OCI-LY3 (cell line): ENCODE results near the gene EIF4G3.

ENCODE experiments used
- H2AFZ ChIP-seq: fragments of 200-600, 300-600 bp; shearing (Covaris generic); 2 replicates; pipeline ENCODE4 v1.6.0; 2014; ENCODE audit warnings: antibody characterized with exemption, low read depth, low read length
- H3K27ac ChIP-seq: fragments of 200-600, 300-600 bp; sonication (generic); 2 replicates; pipeline ENCODE4 v1.5.1; 2014; ENCODE audit warnings: mild to moderate bottlenecking, low read length, moderate library complexity, mixed read lengths
- H3K27me3 ChIP-seq: fragments of 200-600, 300-600 bp; sonication (generic); 2 replicates; pipeline ENCODE4 v1.6.1; 2014; ENCODE audit warnings: low read depth, low read length, mixed read lengths
- H3K36me3 ChIP-seq: fragments of 200-600, 300-600 bp; sonication (generic); replicated peaks from 2 replicates; pipeline ENCODE3; 2014; ENCODE audit warnings: low read depth, low read length, mixed read lengths
- H3K4me1 ChIP-seq: fragments of 300-600, 200-600 bp; sonication (generic); 2 replicates; pipeline ENCODE4 v1.6.1; 2014; ENCODE audit warnings: low read length, mixed read lengths
- H3K4me2 ChIP-seq: fragments of 200-600, 300-600 bp; sonication (generic); 2 replicates; pipeline ENCODE4 v1.6.1; 2014; ENCODE audit warnings: low read length, mixed read lengths
- H3K4me3 ChIP-seq: fragments of 300-600, 200-600 bp; sonication (generic); 2 replicates; pipeline ENCODE4 v1.5.1; 2014; ENCODE audit warnings: antibody characterized with exemption, mild to moderate bottlenecking, low read length, moderate library complexity
- H3K79me2 ChIP-seq: fragments of 300-600, 200-600 bp; shearing (Covaris generic); 2 replicates; pipeline ENCODE4 v1.6.1; 2014; ENCODE audit warnings: mild to moderate bottlenecking, low read length, mixed read lengths
- H3K9ac ChIP-seq: fragments of 300-600, 200-600 bp; shearing (Covaris generic); 2 replicates; pipeline ENCODE4 v1.6.0; 2014; ENCODE audit warnings: mild to moderate bottlenecking, low read length, moderate library complexity
- H3K9me3 ChIP-seq: fragments of 200-600, 300-600 bp; shearing (Covaris generic); 2 replicates; pipeline ENCODE4 v1.6.1; 2014; ENCODE audit warnings: low read length, mixed read lengths; ENCODE audit not compliant: insufficient read depth
- H4K20me1 ChIP-seq: fragments of 200-600, 300-600 bp; sonication (generic); 2 replicates; pipeline ENCODE4 v1.6.1; 2016; ENCODE audit warnings: low read length, mixed read lengths; ENCODE audit not compliant: insufficient read depth
- EZH2phosphoT487 ChIP-seq: fragments of 200-600 bp; shearing (Covaris generic); IDR thresholded peaks from 2 replicates; pipeline ENCODE4 v1.6.1; 2018; ENCODE audit warnings: antibody characterized with exemption, mixed run types, low read depth
- TF ChIP-seq, protein P1 (sequence below): fragments of 200-600, 300-600 bp; sonication (generic); IDR thresholded peaks from 2 replicates; pipeline ENCODE4 v1.5.1; 2014; ENCODE audit warnings: antibody characterized with exemption, low read length, low read depth

The EIF4G3 gene

GRCh38 chr1:21189906-21190500 is 13.3 kb upstream of the EIF4G3 start:
- Histone ChIP-seq H3K9ac (no peak overlapping the region), H3K27ac (no peak overlapping the region), H4K20me1 (no peaks in the 10 kb centered on the region), H3K4me3 (no peak overlapping the region), H3K79me2 (no peaks in the 10 kb centered on the region), H3K27me3 (peaks cover 9% of the 10 kb centered on the region), H3K9me3 (no peaks in the 10 kb centered on the region), H3K4me2 (no peak overlapping the region), H3K4me1 (no peaks in the 10 kb centered on the region), H2AFZ (no peak overlapping the region), H3K36me3 (no peaks in the 10 kb centered on the region)
- TF ChIP-seq EZH2phosphoT487, result no peak
- TF ChIP-seq, protein P1, sequence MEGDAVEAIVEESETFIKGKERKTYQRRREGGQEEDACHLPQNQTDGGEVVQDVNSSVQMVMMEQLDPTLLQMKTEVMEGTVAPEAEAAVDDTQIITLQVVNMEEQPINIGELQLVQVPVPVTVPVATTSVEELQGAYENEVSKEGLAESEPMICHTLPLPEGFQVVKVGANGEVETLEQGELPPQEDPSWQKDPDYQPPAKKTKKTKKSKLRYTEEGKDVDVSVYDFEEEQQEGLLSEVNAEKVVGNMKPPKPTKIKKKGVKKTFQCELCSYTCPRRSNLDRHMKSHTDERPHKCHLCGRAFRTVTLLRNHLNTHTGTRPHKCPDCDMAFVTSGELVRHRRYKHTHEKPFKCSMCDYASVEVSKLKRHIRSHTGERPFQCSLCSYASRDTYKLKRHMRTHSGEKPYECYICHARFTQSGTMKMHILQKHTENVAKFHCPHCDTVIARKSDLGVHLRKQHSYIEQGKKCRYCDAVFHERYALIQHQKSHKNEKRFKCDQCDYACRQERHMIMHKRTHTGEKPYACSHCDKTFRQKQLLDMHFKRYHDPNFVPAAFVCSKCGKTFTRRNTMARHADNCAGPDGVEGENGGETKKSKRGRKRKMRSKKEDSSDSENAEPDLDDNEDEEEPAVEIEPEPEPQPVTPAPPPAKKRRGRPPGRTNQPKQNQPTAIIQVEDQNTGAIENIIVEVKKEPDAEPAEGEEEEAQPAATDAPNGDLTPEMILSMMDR, result no peak

GRCh38 chr1:21189421-21189820 is 12.7 kb upstream of the EIF4G3 start:
- H3K27ac ChIP-seq, result no peak overlapping the region
- peaks cover 4% of the 10 kb centered on the region for H3K4me1 ChIP-seq
- no peaks in the 10 kb centered on the region for H4K20me1 ChIP-seq
- no peaks in the 10 kb centered on the region for H3K79me2 ChIP-seq
- no peaks in the 10 kb centered on the region for H3K9me3 ChIP-seq
- H3K36me3 ChIP-seq, result no peaks in the 10 kb centered on the region
- H3K4me2 ChIP-seq, result no peak overlapping the region
- no peak overlapping the region for H3K9ac ChIP-seq
- TF ChIP-seq EZH2phosphoT487, result no peak
- TF ChIP-seq, protein P1, result no peak
- H3K27me3 ChIP-seq, result peaks cover 9% of the 10 kb centered on the region
- H2AFZ ChIP-seq, result no peak overlapping the region
- no peak overlapping the region for H3K4me3 ChIP-seq

GRCh38 chr1:21188235-21188634 is 11.5 kb upstream of the EIF4G3 start:
- TF ChIP-seq, protein P1, result no peak
- no peak for TF ChIP-seq EZH2phosphoT487
- Histone ChIP-seq H3K4me3 (no peak overlapping the region), H3K27me3 (peaks cover 9% of the 10 kb centered on the region), H3K9ac (no peak overlapping the region), H3K4me2 (no peak overlapping the region), H4K20me1 (no peaks in the 10 kb centered on the region), H3K27ac (no peak overlapping the region), H3K79me2 (no peaks in the 10 kb centered on the region), H3K4me1 (peaks cover 11% of the 10 kb centered on the region), H3K9me3 (no peaks in the 10 kb centered on the region), H3K36me3 (no peaks in the 10 kb centered on the region), H2AFZ (no peak overlapping the region)

- no peak overlapping the region for H3K4me3 ChIP-seq
- TF ChIP-seq, protein P1, result no peak
- TF ChIP-seq EZH2phosphoT487, result no peak
- 0 out of 2 replicates have a peak, but pooled peaks cover 6% of the 10 kb centered on the region for H3K27me3 ChIP-seq
Observed at GRCh38 chr1:21185221-21185731, 8.6 kb upstream of the EIF4G3 start.

More at GRCh38 chr1:21185221-21185731, 8.6 kb upstream of the EIF4G3 start:
- H3K9ac ChIP-seq, result no peak overlapping the region
- H3K4me2 ChIP-seq, result no peak overlapping the region
- H3K79me2 ChIP-seq, result no peaks in the 10 kb centered on the region
- peaks cover 22% of the 10 kb centered on the region for H3K4me1 ChIP-seq
- H3K9me3 ChIP-seq, result no peaks in the 10 kb centered on the region
- H3K36me3 ChIP-seq, result no peaks in the 10 kb centered on the region
- H4K20me1 ChIP-seq, result no peaks in the 10 kb centered on the region
- no peak overlapping the region for H2AFZ ChIP-seq
- no peak overlapping the region for H3K27ac ChIP-seq
